ENCODE results near the gene ERCC2.

ERCC2 gene

GRCh38 chr19:45305421-45305820 lies 65.0 kb downstream of the ERCC2 start:
- Histone ChIP-seq H3K36me3 (ENCODE audit: insufficient read depth, insufficient read length, low read length) (no peaks in the 10 kb centered on the region), H3K4me1 (ENCODE audit: insufficient read depth, insufficient read length) (no peaks in the 10 kb centered on the region), H3K9me3 (ENCODE audit: insufficient read depth, low read length) (no peaks in the 10 kb centered on the region), H3K4me3 (ENCODE audit: insufficient read length, low read depth) (no peak overlapping the region), H3K27me3 (ENCODE audit: insufficient read depth, insufficient read length) (no peaks in the 10 kb centered on the region), H3K9ac (ENCODE audit: insufficient read length, low read depth) (no peak overlapping the region)
- no peak for DNase-seq (ENCODE audit: low read depth, low spot score)
- TF ChIP-seq YY1 (IDR thresholded peaks at IDR 0.05; ENCODE audit: insufficient read depth, insufficient read length) (no peak), ZNF274 (IDR thresholded peaks at IDR 0.05; ENCODE audit: low read depth, low read length) (no peak), SUZ12 (IDR thresholded peaks at IDR 0.05; ENCODE audit: extremely low read depth, insufficient read depth, insufficient read length) (no peak)

- no peak overlapping the region for H3K9ac ChIP-seq (ENCODE audit: insufficient read length, low read depth)
- H3K36me3 ChIP-seq (ENCODE audit: insufficient read depth, insufficient read length, low read length): no peaks in the 10 kb centered on the region
- H3K4me3 ChIP-seq (ENCODE audit: insufficient read length, low read depth): no peak overlapping the region
- TF ChIP-seq YY1 (IDR thresholded peaks at IDR 0.05; ENCODE audit: insufficient read depth, insufficient read length) (no peak), SUZ12 (IDR thresholded peaks at IDR 0.05; ENCODE audit: extremely low read depth, insufficient read depth, insufficient read length) (no peak), ZNF274 (IDR thresholded peaks at IDR 0.05; ENCODE audit: low read depth, low read length) (no peak)
- no peaks in the 10 kb centered on the region for H3K9me3 ChIP-seq (ENCODE audit: insufficient read depth, low read length)
- no peak for DNase-seq (ENCODE audit: low read depth, low spot score)
- H3K27me3 ChIP-seq (ENCODE audit: insufficient read depth, insufficient read length): no peaks in the 10 kb centered on the region
- no peaks in the 10 kb centered on the region for H3K4me1 ChIP-seq (ENCODE audit: insufficient read depth, insufficient read length)
These were observed 65.4 kb downstream of the ERCC2 start for GRCh38 chr19:45305007-45305406.

- Histone ChIP-seq H3K9ac (ENCODE audit: insufficient read length, low read depth) (no peak overlapping the region), H3K27me3 (ENCODE audit: insufficient read depth, insufficient read length) (no peaks in the 10 kb centered on the region), H3K4me3 (ENCODE audit: insufficient read length, low read depth) (no peak overlapping the region), H3K36me3 (ENCODE audit: insufficient read depth, insufficient read length, low read length) (peaks cover 6% of the 10 kb centered on the region), H3K4me1 (ENCODE audit: insufficient read depth, insufficient read length) (no peaks in the 10 kb centered on the region), H3K9me3 (ENCODE audit: insufficient read depth, low read length) (no peaks in the 10 kb centered on the region)
- TF ChIP-seq SUZ12 (IDR thresholded peaks at IDR 0.05; ENCODE audit: extremely low read depth, insufficient read depth, insufficient read length) (no peak), ZNF274 (IDR thresholded peaks at IDR 0.05; ENCODE audit: low read depth, low read length) (no peak), YY1 (IDR thresholded peaks at IDR 0.05; ENCODE audit: insufficient read depth, insufficient read length) (no peak)
- DNase-seq (ENCODE audit: low read depth, low spot score): no peak
These were observed 66.0 kb downstream of the ERCC2 start for GRCh38 chr19:45304141-45304926.

GRCh38 chr19:45303269-45304060 lies 66.9 kb downstream of the ERCC2 start:
- Histone ChIP-seq H3K4me1 (ENCODE audit: insufficient read depth, insufficient read length) (no peaks in the 10 kb centered on the region), H3K36me3 (ENCODE audit: insufficient read depth, insufficient read length, low read length) (peaks cover 8% of the 10 kb centered on the region), H3K9me3 (ENCODE audit: insufficient read depth, low read length) (no peaks in the 10 kb centered on the region), H3K9ac (ENCODE audit: insufficient read length, low read depth) (no peak overlapping the region), H3K4me3 (ENCODE audit: insufficient read length, low read depth) (no peak overlapping the region), H3K27me3 (ENCODE audit: insufficient read depth, insufficient read length) (no peaks in the 10 kb centered on the region)
- no peak for DNase-seq (ENCODE audit: low read depth, low spot score)
- TF ChIP-seq SUZ12 (IDR thresholded peaks at IDR 0.05; ENCODE audit: extremely low read depth, insufficient read depth, insufficient read length): no peak
- no peak for TF ChIP-seq ZNF274 (IDR thresholded peaks at IDR 0.05; ENCODE audit: low read depth, low read length)
- no peak for TF ChIP-seq YY1 (IDR thresholded peaks at IDR 0.05; ENCODE audit: insufficient read depth, insufficient read length)

- Histone ChIP-seq H3K9ac (ENCODE audit: insufficient read length, low read depth) (no peak overlapping the region), H3K9me3 (ENCODE audit: insufficient read depth, low read length) (no peaks in the 10 kb centered on the region), H3K4me3 (ENCODE audit: insufficient read length, low read depth) (no peak overlapping the region), H3K36me3 (ENCODE audit: insufficient read depth, insufficient read length, low read length) (peaks cover 13% of the 10 kb centered on the region), H3K4me1 (ENCODE audit: insufficient read depth, insufficient read length) (no peaks in the 10 kb centered on the region), H3K27me3 (ENCODE audit: insufficient read depth, insufficient read length) (no peaks in the 10 kb centered on the region)
- DNase-seq (ENCODE audit: low read depth, low spot score): no peak
- no peak for TF ChIP-seq YY1 (IDR thresholded peaks at IDR 0.05; ENCODE audit: insufficient read depth, insufficient read length)
- no peak for TF ChIP-seq ZNF274 (IDR thresholded peaks at IDR 0.05; ENCODE audit: low read depth, low read length)
- TF ChIP-seq SUZ12 (IDR thresholded peaks at IDR 0.05; ENCODE audit: extremely low read depth, insufficient read depth, insufficient read length): no peak
These were observed 68.0 kb downstream of the ERCC2 start for GRCh38 chr19:45302416-45302815.
